Activated naive CD8-positive, alpha-beta T cell (primary cell): ENCODE measurements around the gene CDK3.

Source experiments
- H3K27ac Mint-ChIP-seq: one replicate; pipeline ENCODE4 v1.8.0; 2021; ENCODE audit warnings: mixed read lengths
- H3K27me3 Mint-ChIP-seq: one replicate; pipeline ENCODE4 v1.8.0; 2021; ENCODE audit warnings: mixed read lengths
- H3K36me3 Mint-ChIP-seq: one replicate; pipeline ENCODE4 v1.8.0; 2021; ENCODE audit warnings: mixed read lengths
- H3K4me1 Mint-ChIP-seq: one replicate; pipeline ENCODE4 v1.8.0; 2021; ENCODE audit warnings: low read depth, mixed read lengths
- H3K4me3 Mint-ChIP-seq: one replicate; pipeline ENCODE4 v1.8.0; 2021; ENCODE audit warnings: mild to moderate bottlenecking, mixed read lengths
- H3K9me3 Mint-ChIP-seq: one replicate; pipeline ENCODE4 v1.8.0; 2021; ENCODE audit warnings: low read depth, mixed read lengths

The CDK3 gene

DNA sequence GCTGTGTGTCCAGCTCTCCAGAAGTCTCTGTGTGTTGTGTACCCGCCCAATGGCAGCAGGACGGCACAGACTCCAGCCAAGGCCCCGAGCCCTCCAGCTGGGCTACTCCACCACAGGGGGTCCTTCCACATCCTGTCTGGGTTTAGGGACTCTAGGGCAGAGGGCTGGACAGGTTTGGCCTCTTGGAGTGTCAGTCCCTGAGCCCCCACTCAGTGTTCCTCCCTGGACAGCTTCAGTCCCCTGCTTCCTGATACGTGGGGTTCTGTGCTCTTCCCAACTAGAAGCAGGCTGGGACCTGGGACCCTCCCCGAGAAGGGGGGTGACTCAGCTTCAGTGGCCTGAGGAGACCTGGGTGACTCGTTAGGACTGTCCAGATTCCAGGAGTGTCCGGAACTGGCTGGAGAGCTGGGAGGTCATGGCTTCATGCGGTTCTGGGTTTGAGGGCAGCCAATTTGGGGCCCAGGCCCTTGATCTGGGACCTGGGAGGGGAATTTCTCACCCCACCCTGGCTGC is 4.2 kb downstream of the CDK3 start:
- no peaks in the 10 kb centered on the region for H3K27me3 Mint-ChIP-seq
- H3K4me3 Mint-ChIP-seq = no peak overlapping the region
- no peaks in the 10 kb centered on the region for H3K9me3 Mint-ChIP-seq
- no peak overlapping the region for H3K27ac Mint-ChIP-seq
- no peaks in the 10 kb centered on the region for H3K4me1 Mint-ChIP-seq
- no peaks in the 10 kb centered on the region for H3K36me3 Mint-ChIP-seq

DNA sequence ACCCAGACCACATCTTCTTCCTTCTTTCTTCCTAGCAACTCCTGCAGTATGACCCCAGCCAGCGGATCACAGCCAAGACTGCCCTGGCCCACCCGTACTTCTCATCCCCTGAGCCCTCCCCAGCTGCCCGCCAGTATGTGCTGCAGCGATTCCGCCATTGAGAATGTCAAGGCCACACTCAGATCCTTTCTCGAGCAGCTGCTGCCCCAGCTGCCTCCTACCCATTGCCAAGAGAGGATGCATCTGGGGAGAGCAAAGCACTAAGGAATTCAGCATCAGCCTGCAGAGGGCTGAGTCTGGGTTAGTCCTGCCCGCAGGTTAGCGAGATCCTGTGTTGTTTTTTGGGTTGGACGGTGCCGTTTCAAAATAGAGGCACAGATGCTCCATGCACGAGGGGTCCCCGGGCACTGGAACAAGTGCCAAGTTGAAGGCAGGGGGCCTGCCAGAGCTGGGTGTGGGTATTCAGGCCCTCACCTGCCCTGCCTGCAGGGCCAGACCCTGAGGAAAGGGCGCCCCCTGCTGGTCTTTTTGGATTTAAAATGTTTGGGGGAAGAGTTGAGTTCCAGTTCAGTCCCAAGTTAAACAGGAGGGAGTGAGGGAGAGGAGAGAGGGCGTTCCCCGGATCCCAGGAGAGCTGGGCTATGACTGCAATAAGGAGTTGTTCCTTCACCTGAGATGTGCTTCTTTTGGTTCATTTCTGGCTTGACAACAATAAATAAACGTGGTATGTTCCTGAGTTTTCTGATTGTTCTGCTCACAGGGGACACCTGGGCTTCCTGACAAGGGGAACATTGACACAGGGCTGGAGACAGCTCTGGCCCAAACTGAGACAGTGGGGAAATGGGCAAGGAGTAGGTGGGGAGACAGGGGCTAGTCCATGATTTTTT is 4.9 kb downstream of the CDK3 start:
- Mint-ChIP-seq H3K4me3 (no peak overlapping the region), H3K4me1 (no peaks in the 10 kb centered on the region), H3K36me3 (no peaks in the 10 kb centered on the region), H3K27ac (no peak overlapping the region), H3K9me3 (no peaks in the 10 kb centered on the region), H3K27me3 (no peaks in the 10 kb centered on the region)

DNA sequence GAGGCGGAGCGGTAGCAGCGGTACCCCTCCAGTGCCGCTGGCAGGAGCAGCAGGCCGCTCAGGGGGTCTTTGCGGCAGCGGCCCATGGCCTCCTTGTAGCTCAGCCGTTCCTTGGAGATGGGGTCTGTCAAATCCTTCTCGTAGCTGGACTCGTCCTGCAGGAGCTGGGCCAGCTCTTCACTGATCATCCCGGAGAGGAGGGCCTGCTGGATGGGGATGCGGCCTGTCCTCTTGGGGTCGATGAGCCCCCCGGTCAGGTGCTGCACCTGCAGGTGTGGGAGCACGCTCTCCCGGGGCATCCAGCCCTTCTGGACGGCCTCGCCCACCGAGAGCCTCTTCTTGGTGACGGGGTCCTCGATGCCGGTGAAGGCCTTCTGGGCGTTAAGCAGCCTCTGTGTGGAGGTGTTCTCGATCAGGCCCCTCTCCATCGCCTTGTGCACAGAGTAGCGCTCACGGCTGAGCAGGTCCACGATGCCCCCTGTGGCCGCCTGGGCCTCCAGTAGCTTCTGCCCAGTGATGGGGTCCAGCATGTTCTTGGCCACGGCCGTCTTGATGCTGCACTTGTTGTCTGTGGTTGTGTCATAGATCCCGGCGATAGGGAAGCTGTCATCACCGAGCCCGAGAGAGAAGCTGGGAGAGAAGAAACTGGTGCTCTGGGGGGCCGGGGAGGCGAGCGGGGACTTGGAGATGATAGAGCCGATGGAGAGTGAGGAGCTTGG is 6.6 kb downstream of the CDK3 start:
- no peaks in the 10 kb centered on the region for H3K4me1 Mint-ChIP-seq
- no peak overlapping the region for H3K4me3 Mint-ChIP-seq
- no peaks in the 10 kb centered on the region for H3K36me3 Mint-ChIP-seq
- H3K27me3 Mint-ChIP-seq = no peaks in the 10 kb centered on the region
- H3K9me3 Mint-ChIP-seq = no peaks in the 10 kb centered on the region
- H3K27ac Mint-ChIP-seq = no peak overlapping the region

DNA sequence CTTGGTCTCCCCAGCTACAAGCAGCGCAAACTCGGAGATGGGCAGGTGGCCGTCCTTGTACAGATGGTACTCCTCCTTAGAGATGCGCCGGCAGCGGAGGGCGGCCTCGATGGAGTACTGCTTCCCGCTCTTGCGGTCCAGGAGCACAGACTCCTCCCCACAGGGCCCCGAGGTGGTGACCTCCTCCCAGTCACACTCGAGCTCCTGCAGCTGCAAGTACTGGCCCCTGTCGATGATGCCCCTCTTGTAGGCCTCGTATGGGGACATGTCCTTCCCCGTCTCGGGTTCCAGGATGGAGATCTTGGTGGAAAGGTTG is 7.2 kb downstream of the CDK3 start:
- no peak overlapping the region for H3K27ac Mint-ChIP-seq
- H3K27me3 Mint-ChIP-seq = no peaks in the 10 kb centered on the region
- H3K4me1 Mint-ChIP-seq = no peaks in the 10 kb centered on the region
- no peaks in the 10 kb centered on the region for H3K36me3 Mint-ChIP-seq
- H3K4me3 Mint-ChIP-seq = no peak overlapping the region
- no peaks in the 10 kb centered on the region for H3K9me3 Mint-ChIP-seq

DNA sequence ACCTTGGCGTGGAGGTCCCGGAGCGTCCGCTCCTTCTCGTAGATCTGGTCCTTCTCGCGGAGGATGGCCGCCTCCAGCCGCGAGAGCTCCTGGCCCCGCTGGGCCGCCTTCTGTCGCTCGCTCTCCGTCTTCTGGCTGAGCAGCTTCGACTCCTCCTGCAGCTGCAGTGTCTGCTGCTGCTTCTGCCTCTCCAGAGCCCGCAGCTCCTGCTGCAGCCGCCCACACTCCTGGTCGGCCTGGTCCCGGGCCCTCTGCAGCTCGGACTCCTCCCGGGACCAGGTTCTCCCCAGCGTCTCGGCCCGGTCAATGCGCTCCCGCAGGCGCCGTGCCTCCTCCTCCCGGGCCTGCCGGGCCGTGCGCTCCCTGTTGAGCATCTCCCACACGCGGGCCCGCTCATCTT is 7.6 kb downstream of the CDK3 start:
- Mint-ChIP-seq H3K4me3 (no peak overlapping the region), H3K36me3 (no peaks in the 10 kb centered on the region), H3K4me1 (no peaks in the 10 kb centered on the region), H3K9me3 (no peaks in the 10 kb centered on the region), H3K27ac (no peak overlapping the region), H3K27me3 (no peaks in the 10 kb centered on the region)

DNA sequence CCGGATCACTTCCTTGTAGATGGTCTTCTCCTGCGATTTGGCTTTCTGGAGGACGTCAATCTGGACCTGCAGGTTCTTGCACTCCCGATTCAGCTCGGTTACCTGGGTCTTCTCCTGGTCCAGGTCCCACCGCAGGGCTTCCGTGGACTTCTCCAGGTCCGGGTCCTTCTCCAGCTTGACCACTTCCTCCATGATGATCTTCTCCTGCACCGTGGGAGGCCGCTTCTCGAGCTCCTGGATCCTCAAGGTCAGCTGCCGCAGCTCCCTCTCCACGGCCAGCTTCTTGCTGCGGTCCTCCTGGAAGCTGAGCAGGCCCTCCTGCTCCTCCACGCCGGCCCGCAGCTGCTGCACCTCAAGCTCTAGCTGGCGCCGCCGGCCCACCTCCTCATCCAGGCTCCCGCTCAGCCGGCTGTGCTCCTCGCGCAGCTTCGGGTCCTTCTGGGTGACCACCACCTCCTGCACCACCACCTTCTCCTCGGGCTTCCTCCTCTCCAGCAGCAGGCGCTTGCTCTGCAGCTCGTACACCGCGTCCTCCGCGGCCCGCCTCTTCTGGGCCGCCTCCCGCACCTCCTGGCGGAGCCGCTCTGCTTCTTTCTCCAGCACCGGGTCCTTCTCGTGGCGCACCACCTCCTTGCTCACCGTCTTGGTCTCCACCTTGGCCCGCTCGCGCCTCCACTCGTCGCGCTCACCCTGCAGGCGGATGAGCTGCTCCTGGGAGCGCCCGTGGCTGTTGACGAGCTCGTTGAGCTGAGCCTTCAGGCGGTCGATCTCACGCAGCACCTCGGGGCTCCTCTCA is 8.2 kb downstream of the CDK3 start:
- Mint-ChIP-seq H3K27ac (no peak overlapping the region), H3K36me3 (no peaks in the 10 kb centered on the region), H3K9me3 (no peaks in the 10 kb centered on the region), H3K27me3 (no peaks in the 10 kb centered on the region), H3K4me1 (no peaks in the 10 kb centered on the region), H3K4me3 (no peak overlapping the region)

DNA sequence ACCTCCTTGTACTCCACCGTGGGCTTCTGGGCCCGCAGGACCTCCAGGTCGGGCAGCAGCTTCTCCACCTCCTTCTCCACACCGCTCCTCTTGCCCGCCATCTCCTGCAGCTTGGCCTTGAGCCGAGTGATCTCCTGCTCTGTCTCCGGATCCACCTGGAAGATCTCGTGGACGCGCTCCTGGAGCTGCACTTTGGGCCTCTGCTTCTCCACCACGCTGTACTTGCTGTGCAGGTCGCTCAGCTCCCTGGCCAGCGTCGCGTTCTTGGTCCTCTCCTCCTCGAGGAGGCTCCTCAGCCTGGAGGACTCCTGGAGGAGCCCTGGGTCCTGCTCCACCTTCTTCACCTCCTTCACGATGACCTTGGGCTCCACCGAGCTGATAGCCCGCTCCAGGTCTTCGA is 8.8 kb downstream of the CDK3 start:
- Mint-ChIP-seq H3K9me3 (no peaks in the 10 kb centered on the region), H3K4me3 (no peak overlapping the region), H3K27ac (no peak overlapping the region), H3K4me1 (peaks cover 6% of the 10 kb centered on the region), H3K36me3 (no peaks in the 10 kb centered on the region), H3K27me3 (no peaks in the 10 kb centered on the region)

DNA sequence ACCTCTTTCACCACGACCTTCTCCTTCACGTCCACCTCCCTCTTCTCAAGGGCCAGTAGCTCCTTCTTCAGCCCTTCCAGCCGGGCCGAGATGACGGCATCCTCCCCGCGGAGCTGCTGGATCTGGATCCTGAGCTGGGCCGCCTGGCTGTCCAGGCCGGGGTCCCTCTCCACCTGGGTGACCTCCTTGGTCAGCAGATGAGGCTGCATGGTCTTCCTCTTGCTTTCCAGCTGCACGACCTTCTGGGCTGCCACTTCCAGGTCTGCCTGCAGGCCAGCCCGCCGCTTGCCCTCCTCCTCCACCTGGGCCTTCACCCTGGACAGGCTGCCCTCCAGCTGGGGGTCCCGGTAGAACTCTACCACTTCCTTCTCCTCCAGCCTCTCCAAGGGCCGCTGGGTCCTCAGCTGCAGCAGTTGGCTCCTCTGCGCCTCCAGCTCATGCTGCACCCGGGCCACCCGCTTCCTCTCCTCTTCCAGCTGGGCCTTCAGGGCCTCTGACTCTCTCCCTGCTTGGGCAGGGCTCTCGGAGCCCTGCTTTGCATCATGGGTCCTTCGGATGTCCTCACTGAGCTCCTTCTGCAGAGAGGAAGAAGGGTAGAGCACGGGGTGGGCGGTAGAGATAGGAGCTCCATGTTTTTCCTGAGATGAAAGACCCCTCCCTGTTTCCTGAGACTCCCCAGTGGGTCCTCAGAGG is 9.5 kb downstream of the CDK3 start:
- no peaks in the 10 kb centered on the region for H3K27me3 Mint-ChIP-seq
- H3K9me3 Mint-ChIP-seq = no peaks in the 10 kb centered on the region
- H3K4me3 Mint-ChIP-seq = no peak overlapping the region
- no peaks in the 10 kb centered on the region for H3K36me3 Mint-ChIP-seq
- H3K4me1 Mint-ChIP-seq = peaks cover 6% of the 10 kb centered on the region
- H3K27ac Mint-ChIP-seq = no peak overlapping the region

DNA sequence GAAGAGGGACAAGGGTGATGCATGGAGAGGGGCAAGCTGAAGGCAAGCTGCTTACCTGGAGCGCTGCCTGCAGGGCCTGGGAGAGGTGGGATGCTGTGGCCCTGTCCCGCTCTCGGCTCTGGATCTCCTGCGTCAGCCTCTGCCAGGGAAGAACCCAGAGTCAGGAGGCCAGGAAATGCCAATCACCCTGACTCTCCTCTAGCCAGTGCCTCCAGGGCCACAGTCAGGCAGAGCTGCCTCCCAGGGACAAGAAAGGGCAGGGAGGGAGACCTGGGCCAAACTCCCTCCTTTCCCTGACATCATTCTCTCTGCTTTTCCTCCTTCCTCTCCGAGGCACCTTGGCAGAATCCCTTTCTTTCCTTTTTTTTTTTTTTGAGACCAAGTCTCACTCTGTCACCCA is 11.3 kb downstream of the CDK3 start:
- H3K27ac Mint-ChIP-seq = no peak overlapping the region
- H3K27me3 Mint-ChIP-seq = no peaks in the 10 kb centered on the region
- H3K36me3 Mint-ChIP-seq = no peaks in the 10 kb centered on the region
- no peak overlapping the region for H3K4me3 Mint-ChIP-seq
- H3K9me3 Mint-ChIP-seq = no peaks in the 10 kb centered on the region
- peaks cover 9% of the 10 kb centered on the region for H3K4me1 Mint-ChIP-seq

DNA sequence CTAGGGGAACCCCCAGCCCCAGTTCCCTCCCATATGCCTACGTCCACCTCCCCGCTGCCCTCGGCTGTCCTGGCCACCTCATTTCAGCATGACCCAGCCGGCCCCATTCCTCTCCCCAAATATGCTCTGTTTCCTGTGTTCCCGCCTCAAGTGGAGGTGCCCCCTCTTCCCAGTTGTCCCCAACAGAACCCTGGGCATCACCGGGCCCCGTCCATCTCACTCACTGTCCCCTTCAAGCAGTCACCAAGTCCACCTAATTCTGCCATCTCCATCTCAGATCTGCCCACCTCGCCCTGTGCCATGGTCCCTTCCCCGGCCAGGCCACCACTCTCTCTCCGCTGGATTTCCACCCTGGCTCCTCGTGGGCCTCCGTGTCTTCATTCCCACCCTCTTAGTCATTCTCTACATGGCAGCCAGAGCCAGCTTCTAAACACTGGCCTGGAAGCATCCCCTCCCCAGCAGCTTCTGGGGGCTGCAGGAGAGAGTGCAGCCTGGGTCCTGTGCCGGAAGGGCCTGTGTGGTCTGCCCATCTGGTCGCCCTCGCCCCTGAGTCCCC is 12.8 kb downstream of the CDK3 start:
- H3K4me1 Mint-ChIP-seq = peaks cover 9% of the 10 kb centered on the region
- H3K27me3 Mint-ChIP-seq = no peaks in the 10 kb centered on the region
- H3K4me3 Mint-ChIP-seq = no peak overlapping the region
- no peaks in the 10 kb centered on the region for H3K9me3 Mint-ChIP-seq
- H3K36me3 Mint-ChIP-seq = no peaks in the 10 kb centered on the region
- H3K27ac Mint-ChIP-seq = no peak overlapping the region

DNA sequence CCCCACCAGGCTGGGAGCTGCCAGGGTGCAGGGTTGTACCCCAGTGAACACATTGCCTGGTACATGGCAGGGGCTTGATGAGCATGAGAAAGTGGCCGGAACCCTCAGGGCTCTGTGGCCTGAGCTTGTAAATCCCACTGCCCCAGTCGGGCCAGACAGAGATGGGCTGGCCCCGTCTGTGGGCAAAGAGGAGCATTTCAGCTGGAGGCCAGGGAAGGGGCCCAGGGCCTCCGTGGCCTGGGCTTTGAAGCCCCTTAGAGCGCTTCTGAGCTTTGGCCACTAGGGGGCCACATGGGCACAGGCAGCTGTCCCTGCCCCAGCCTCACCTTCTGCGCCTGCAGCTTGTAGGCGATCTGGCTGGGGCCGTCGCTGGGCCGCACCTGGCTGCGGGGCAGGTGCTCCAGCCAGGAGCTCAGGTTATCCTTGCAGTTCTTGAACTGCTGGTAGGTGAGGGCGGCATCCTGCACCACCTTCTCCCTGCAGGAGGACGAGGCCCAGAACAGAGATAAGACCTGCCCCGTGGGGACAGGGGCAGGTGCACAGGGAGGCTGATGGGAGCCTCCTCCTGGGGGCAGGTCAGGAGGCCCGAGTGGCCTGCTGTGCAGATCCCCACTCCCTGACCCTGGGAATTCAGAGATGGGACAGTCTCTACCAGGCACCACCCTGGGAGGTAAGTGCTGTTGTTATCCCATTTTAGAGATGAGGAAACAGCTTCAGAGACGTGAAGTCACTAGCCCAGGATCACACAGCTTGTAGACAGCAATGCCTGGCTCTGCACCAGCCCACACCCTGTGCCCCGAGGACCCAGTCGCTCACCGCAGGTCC is 13.7 kb downstream of the CDK3 start:
- H3K27ac Mint-ChIP-seq = no peak overlapping the region
- peaks cover 9% of the 10 kb centered on the region for H3K4me1 Mint-ChIP-seq

DNA sequence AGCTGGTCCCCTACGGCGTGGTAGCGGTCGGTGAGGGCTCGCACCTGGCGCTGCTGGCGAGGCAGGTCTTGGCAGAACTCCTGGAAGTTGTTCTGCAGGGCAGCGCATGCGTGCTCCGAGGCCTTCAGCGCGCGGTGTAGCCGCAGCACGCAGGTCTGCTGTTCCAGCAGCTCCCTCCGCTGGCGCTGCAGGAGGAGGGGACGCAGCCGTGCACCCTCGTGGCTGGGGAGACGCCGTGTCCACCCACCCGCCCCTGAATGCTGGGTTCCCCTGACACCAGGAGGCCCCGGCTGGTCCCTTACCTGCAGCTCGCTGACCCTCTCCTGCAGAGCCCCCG is 14.2 kb downstream of the CDK3 start:
- Mint-ChIP-seq H3K36me3 (no peaks in the 10 kb centered on the region), H3K27me3 (no peaks in the 10 kb centered on the region), H3K4me1 (peaks cover 9% of the 10 kb centered on the region), H3K4me3 (no peak overlapping the region), H3K27ac (no peak overlapping the region), H3K9me3 (no peaks in the 10 kb centered on the region)

More for the DNA sequence above, 13.7 kb downstream of the CDK3 start:
- Mint-ChIP-seq H3K36me3 (no peaks in the 10 kb centered on the region), H3K4me3 (peak overlapping the region; percentile 23), H3K9me3 (no peaks in the 10 kb centered on the region), H3K27me3 (no peaks in the 10 kb centered on the region)

DNA sequence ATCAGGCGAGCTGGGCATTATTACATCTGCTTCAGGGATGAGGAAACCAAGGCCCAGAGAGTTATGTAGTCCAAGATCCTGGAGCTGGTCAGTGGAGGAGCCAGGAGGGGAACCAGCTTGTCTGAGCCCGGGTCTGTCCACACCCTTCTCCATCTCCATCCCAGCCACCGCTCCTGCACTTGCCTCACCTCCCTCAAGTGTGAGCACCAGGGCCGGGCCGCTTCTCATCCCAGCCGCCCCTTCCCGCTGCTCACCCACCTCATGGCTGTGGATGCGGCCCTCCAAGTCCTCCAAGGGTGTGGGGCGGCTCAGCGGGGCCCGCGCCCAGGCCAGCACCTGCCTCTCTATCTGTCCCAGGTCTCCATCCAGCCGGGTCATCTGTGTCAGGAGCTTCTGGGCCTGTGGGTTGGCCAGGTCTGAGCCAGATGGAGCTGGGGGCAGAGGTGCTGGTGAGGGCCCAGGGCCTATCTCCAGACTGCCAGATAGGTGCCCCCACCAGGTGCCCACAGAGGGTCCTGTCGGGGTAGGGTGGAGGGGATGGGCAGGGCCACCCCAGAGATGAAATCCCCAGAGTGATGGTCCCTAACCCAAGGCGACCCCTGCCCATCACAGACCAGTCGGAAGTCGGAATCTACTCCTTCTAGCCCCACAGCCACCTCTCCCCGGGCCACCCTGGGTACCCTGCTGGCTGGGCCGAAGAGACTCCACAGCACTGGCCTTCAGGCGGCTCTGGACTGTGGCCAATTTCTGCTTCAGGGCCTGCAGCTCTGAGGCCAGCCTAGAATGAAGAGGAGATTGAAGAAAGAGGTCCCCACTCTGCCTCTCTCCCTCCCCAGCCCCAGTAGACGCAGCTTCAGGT is 17.1 kb downstream of the CDK3 start:
- no peak overlapping the region for H3K27ac Mint-ChIP-seq
- H3K36me3 Mint-ChIP-seq = no peaks in the 10 kb centered on the region
- peaks cover 12% of the 10 kb centered on the region for H3K4me1 Mint-ChIP-seq
- H3K9me3 Mint-ChIP-seq = no peaks in the 10 kb centered on the region
- no peak overlapping the region for H3K4me3 Mint-ChIP-seq
- no peaks in the 10 kb centered on the region for H3K27me3 Mint-ChIP-seq
